HG02981 (cell line): ENCODE data around the gene TIAL1.

ENCODE experiments used
- ATAC-seq: cut with Tn5 transposase; IDR thresholded peaks from one replicate; pipeline ENCODE4 v1.9.1; 2021; ENCODE audit warnings: mild to moderate bottlenecking, moderate library complexity; ENCODE audit not compliant: unreplicated experiment

TIAL1 gene

GRCh38 chr10:119550827-119551226 lies 45.9 kb downstream of the TIAL1 start:
- no peak for ATAC-seq

- ATAC-seq = no peak
Observed at GRCh38 chr10:119549247-119549999, 47.3 kb downstream of the TIAL1 start.

- ATAC-seq = no peak
Observed at GRCh38 chr10:119546009-119546408, 50.8 kb downstream of the TIAL1 start.

GRCh38 chr10:119545310-119545709 lies 51.5 kb downstream of the TIAL1 start:
- no peak for ATAC-seq

- no peak for ATAC-seq
Observed at GRCh38 chr10:119543814-119544642, 52.7 kb downstream of the TIAL1 start.

GRCh38 chr10:119542988-119543813 lies 53.6 kb downstream of the TIAL1 start:
- peak; percentile 50 for ATAC-seq

- peak; percentile 73 for ATAC-seq
Observed at GRCh38 chr10:119542357-119542987, 54.3 kb downstream of the TIAL1 start, which contains the start of gene RGS10. Gene RGS10 (minus strand): TSS chr10:119542719. CDS start chr10:119542638, 81 bp downstream.

GRCh38 chr10:119541459-119542356 lies 55.1 kb downstream of the TIAL1 start:
- no peak for ATAC-seq

GRCh38 chr10:119541046-119541445 lies 55.7 kb downstream of the TIAL1 start:
- no peak for ATAC-seq

GRCh38 chr10:119540038-119540437 lies 56.7 kb downstream of the TIAL1 start:
- no peak for ATAC-seq

GRCh38 chr10:119539359-119539825 lies 57.4 kb downstream of the TIAL1 start:
- no peak for ATAC-seq

GRCh38 chr10:119538632-119539358 lies 58.0 kb downstream of the TIAL1 start:
- no peak for ATAC-seq

GRCh38 chr10:119537953-119538630 lies 58.7 kb downstream of the TIAL1 start:
- ATAC-seq = no peak

GRCh38 chr10:119536508-119537025 lies 60.2 kb downstream of the TIAL1 start:
- no peak for ATAC-seq

GRCh38 chr10:119535837-119536507 lies 60.8 kb downstream of the TIAL1 start:
- no peak for ATAC-seq

- no peak for ATAC-seq
Observed at GRCh38 chr10:119535305-119535704, 61.5 kb downstream of the TIAL1 start.

GRCh38 chr10:119533473-119533872 lies 63.3 kb downstream of the TIAL1 start:
- ATAC-seq = no peak
